ENCODE measurements around the gene UGT2B10. TPM values are rescaled to one million over a fixed set of nuclear protein-coding genes. Genes with fewer than 3 reads are reported as not detected.

UGT2B10 gene
- total and polyA plus RNA-seq, 2 of the 8 experiments (the other 6 are each of a cell fraction or from before 2014, with no cell fraction given), result not detected

GRCh38 chr4:68831642-68832041, 15.8 kb downstream of the UGT2B10 start (continued):
- TF ChIP-seq SIX5 (IDR thresholded peaks at IDR 0.05; ENCODE audit: low read depth, low read length) (no peak), SAP30 (IDR thresholded peaks at IDR 0.05; ENCODE audit: insufficient read depth, insufficient replicate concordance, low read length) (no peak), CREB1 (IDR thresholded peaks at IDR 0.05) (no peak)

Measured in H1 (cell line).